Trophoblast cell (in vitro differentiated cells and primary cell): Measurements from ENCODE around the gene IRF7.

Experiments used
- DNase-seq, 2 donors: peaks; one replicate each; pipeline ENCODE4 v3.0.0-alpha.2; 2016
- H2AFZ ChIP-seq: 2 replicates; pipeline ENCODE4 v1.6.1; 2013; ENCODE audit warnings: low read length, moderate library complexity, mild to moderate bottlenecking; ENCODE audit not compliant: insufficient read depth, poor library complexity
- H2AK5ac ChIP-seq: 2 replicates; pipeline ENCODE4 v1.6.1; 2013; ENCODE audit warnings: mild to moderate bottlenecking, low read length
- H2BK120ac ChIP-seq: 2 replicates; pipeline ENCODE4 v1.6.1; 2013; ENCODE audit warnings: low read length, mild to moderate bottlenecking, moderate library complexity; ENCODE audit not compliant: insufficient read depth, poor library complexity
- H2BK12ac ChIP-seq: 2 replicates; pipeline ENCODE4 v1.6.1; 2013; ENCODE audit warnings: mild to moderate bottlenecking, low read length, moderate library complexity
- H2BK5ac ChIP-seq: 2 replicates; pipeline ENCODE4 v1.6.1; 2013; ENCODE audit warnings: low read length, low read depth, moderate library complexity, mild to moderate bottlenecking; ENCODE audit not compliant: poor library complexity
- H3K14ac ChIP-seq: 2 replicates; pipeline ENCODE4 v1.6.1; 2013; ENCODE audit warnings: mild to moderate bottlenecking, low read length
- H3K18ac ChIP-seq: 2 replicates; pipeline ENCODE4 v1.6.1; 2013; ENCODE audit warnings: mild to moderate bottlenecking, low read length
- H3K23ac ChIP-seq: 2 replicates; pipeline ENCODE4 v1.6.1; 2013; ENCODE audit warnings: low read length
- H3K27ac ChIP-seq: 2 replicates; pipeline ENCODE4 v1.5.1; 2013; ENCODE audit warnings: low read depth, mild to moderate bottlenecking, inconsistent platforms, low read length, moderate library complexity
- H3K27me3 ChIP-seq: 2 replicates; pipeline ENCODE4 v1.6.1; 2013; ENCODE audit warnings: inconsistent platforms, mild to moderate bottlenecking, low read length, moderate library complexity; ENCODE audit not compliant: insufficient read depth
- H3K36me3 ChIP-seq, 2 experiments: 1 replicate in 1 of 2; 2 replicates in 1 of 2; pipeline ENCODE4 v1.6.1; 2013; ENCODE audit warnings: low read length in 2 of 2, mild to moderate bottlenecking in 2 of 2, moderate library complexity in 1 of 2; ENCODE audit not compliant: insufficient read depth in 2 of 2, control insufficient read depth in 1 of 2
- H3K4ac ChIP-seq: 2 replicates; pipeline ENCODE4 v1.6.1; 2013; ENCODE audit warnings: low read depth, mild to moderate bottlenecking, low read length, moderate library complexity
- H3K4me1 ChIP-seq, 2 experiments: 1 replicate in 1 of 2; 2 replicates in 1 of 2; pipeline ENCODE4 v1.6.1; 2013; ENCODE audit warnings: low read length in 2 of 2, mild to moderate bottlenecking in 2 of 2, moderate library complexity in 1 of 2; ENCODE audit not compliant: insufficient read depth in 2 of 2, control insufficient read depth in 1 of 2
- H3K4me2 ChIP-seq: 2 replicates; pipeline ENCODE4 v1.6.1; 2013; ENCODE audit warnings: inconsistent platforms, mild to moderate bottlenecking, low read length, moderate library complexity
- H3K4me3 ChIP-seq: 2 replicates; pipeline ENCODE4 v1.5.1; 2013; ENCODE audit warnings: mild to moderate bottlenecking, low read depth, low read length, inconsistent platforms
- H3K79me1 ChIP-seq: one replicate; pipeline ENCODE4 v1.6.1; 2013; ENCODE audit warnings: low read length
- H3K79me2 ChIP-seq: 2 replicates; pipeline ENCODE4 v1.6.1; 2013; ENCODE audit warnings: low read length, mild to moderate bottlenecking; ENCODE audit not compliant: control insufficient read depth, insufficient read depth, poor library complexity
- H3K9ac ChIP-seq: 2 replicates; pipeline ENCODE4 v1.6.1; 2013; ENCODE audit warnings: mild to moderate bottlenecking, low read length
- H3K9me3 ChIP-seq: 2 replicates; pipeline ENCODE4 v1.6.1; 2013; ENCODE audit warnings: low read depth, mild to moderate bottlenecking, control low read depth, inconsistent platforms, low read length; ENCODE audit not compliant: insufficient read depth
- H4K12ac ChIP-seq: 2 replicates; pipeline ENCODE4 v1.6.1; 2013; ENCODE audit warnings: low read depth, mild to moderate bottlenecking, low read length, moderate library complexity
- H4K8ac ChIP-seq: 2 replicates; pipeline ENCODE4 v1.6.1; 2013; ENCODE audit warnings: low read depth, mild to moderate bottlenecking, low read length, moderate library complexity
- H4K91ac ChIP-seq: one replicate; pipeline ENCODE4 v1.6.1; 2013; ENCODE audit warnings: low read depth, mild to moderate bottlenecking, low read length, moderate library complexity
- WGBS: extraction: QIAGEN DNeasy Blood & Tissue Kit; methylation state at CpG from one replicate; pipeline ENCODE4 v1.1.7; 2013; ENCODE audit warnings: missing lambda C conversion rate; ENCODE audit not compliant: insufficient read length, insufficient coverage; ENCODE audit errors: extremely low coverage; 5-methylcytosine and 5-hydroxymethylcytosine counted together

IRF7 gene

GRCh38 chr11:618856-619627 lies 3.3 kb upstream of the IRF7 start:
- Histone ChIP-seq H3K9ac (no peak overlapping the region), H2BK5ac (no peak overlapping the region), H4K12ac (no peak overlapping the region), H2BK12ac (no peak overlapping the region), H3K36me3 (peaks cover 22 to 23% of the 10 kb centered on the region in 2 experiments), H3K79me2 (no peaks in the 10 kb centered on the region), H2BK120ac (no peak overlapping the region), H3K4me3 (no peak overlapping the region), H3K4me1 (peaks cover 5 to 14% of the 10 kb centered on the region in 2 experiments), H3K79me1 (peaks cover 2% of the 10 kb centered on the region), H4K91ac (no peak overlapping the region), H3K9me3 (peaks cover 3% of the 10 kb centered on the region), H3K4ac (no peak overlapping the region), H3K23ac (no peak overlapping the region), H2AFZ (no peak overlapping the region), H3K27me3 (no peaks in the 10 kb centered on the region), H4K8ac (no peak overlapping the region), H3K14ac (no peak overlapping the region), H3K27ac (no peak overlapping the region), H2AK5ac (no peak overlapping the region), H3K18ac (no peak overlapping the region), H3K4me2 (no peak overlapping the region)
- no CpG with 5 or more reads among the region's 24 CpGs for WGBS
- no peak for DNase-seq

- H3K18ac ChIP-seq, result no peak overlapping the region
- no peak overlapping the region for H3K4ac ChIP-seq
- H3K4me2 ChIP-seq, result no peak overlapping the region
- no peak overlapping the region for H2BK5ac ChIP-seq
- no peak for DNase-seq
- no peak overlapping the region for H2BK120ac ChIP-seq
- no peak overlapping the region for H3K27ac ChIP-seq
- H4K12ac ChIP-seq, result no peak overlapping the region
- no peak overlapping the region for H3K23ac ChIP-seq
- WGBS, result no CpG with 5 or more reads among the region's 25 CpGs
- H3K79me1 ChIP-seq, result peaks cover 2% of the 10 kb centered on the region
- no peak overlapping the region for H2AK5ac ChIP-seq
- H3K79me2 ChIP-seq, result no peaks in the 10 kb centered on the region
- peaks cover 26 to 27% of the 10 kb centered on the region in 2 experiments for H3K36me3 ChIP-seq
- no peak overlapping the region for H3K14ac ChIP-seq
- no peaks in the 10 kb centered on the region for H3K27me3 ChIP-seq
- H2AFZ ChIP-seq, result no peak overlapping the region
- no peak overlapping the region for H3K4me3 ChIP-seq
- no peak overlapping the region for H4K91ac ChIP-seq
- H3K9me3 ChIP-seq, result peaks cover 3% of the 10 kb centered on the region
- no peak overlapping the region for H3K9ac ChIP-seq
- peaks cover 9 to 17% of the 10 kb centered on the region in 2 experiments for H3K4me1 ChIP-seq
- no peak overlapping the region for H4K8ac ChIP-seq
- no peak overlapping the region for H2BK12ac ChIP-seq
Measured at GRCh38 chr11:617912-618682, 2.3 kb upstream of the IRF7 start.

GRCh38 chr11:617199-617911 lies 1.6 kb upstream of the IRF7 start:
- H4K8ac ChIP-seq, result no peak overlapping the region
- H3K27ac ChIP-seq, result no peak overlapping the region
- H3K4me2 ChIP-seq, result no peak overlapping the region
- no peak overlapping the region for H3K4ac ChIP-seq
- peaks cover 33 to 34% of the 10 kb centered on the region in 2 experiments for H3K36me3 ChIP-seq
- H3K14ac ChIP-seq, result no peak overlapping the region
- H3K79me2 ChIP-seq, result no peaks in the 10 kb centered on the region
- no peak overlapping the region for H2BK5ac ChIP-seq
- H4K12ac ChIP-seq, result no peak overlapping the region
- H3K9ac ChIP-seq, result no peak overlapping the region
- DNase-seq, result no peak
- H2BK120ac ChIP-seq, result no peak overlapping the region
- H4K91ac ChIP-seq, result no peak overlapping the region
- H3K79me1 ChIP-seq, result peaks cover 2% of the 10 kb centered on the region
- no peak overlapping the region for H3K18ac ChIP-seq
- H2BK12ac ChIP-seq, result no peak overlapping the region
- H2AFZ ChIP-seq, result no peak overlapping the region
- no peak overlapping the region for H2AK5ac ChIP-seq
- no peak overlapping the region for H3K23ac ChIP-seq
- peaks cover 9 to 17% of the 10 kb centered on the region in 2 experiments for H3K4me1 ChIP-seq
- H3K4me3 ChIP-seq, result no peak overlapping the region
- no peaks in the 10 kb centered on the region for H3K27me3 ChIP-seq
- WGBS, result no CpG with 5 or more reads among the region's 57 CpGs
- peaks cover 3% of the 10 kb centered on the region for H3K9me3 ChIP-seq

- H3K27me3 ChIP-seq, result no peaks in the 10 kb centered on the region
Measured at GRCh38 chr11:616320-617198, 809 bp upstream of the IRF7 start.

More at GRCh38 chr11:616320-617198, 809 bp upstream of the IRF7 start:
- Histone ChIP-seq H4K91ac (peak overlapping the region; percentile 25), H2AK5ac (no peak overlapping the region), H2BK12ac (no peak overlapping the region), H3K36me3 (peaks cover 41 to 42% of the 10 kb centered on the region in 2 experiments), H3K27ac (no peak overlapping the region), H3K79me2 (no peaks in the 10 kb centered on the region), H3K4me2 (peak overlapping the region; percentile 84), H3K79me1 (peaks cover 2% of the 10 kb centered on the region), H3K4me3 (no peak overlapping the region), H4K8ac (peak overlapping the region; percentile 55), H4K12ac (no peak overlapping the region), H3K4me1 (peaks cover 9 to 17% of the 10 kb centered on the region in 2 experiments), H3K14ac (no peak overlapping the region), H3K23ac (no peak overlapping the region), H2BK120ac (no peak overlapping the region), H2AFZ (no peak overlapping the region), H3K18ac (no peak overlapping the region), H3K4ac (no peak overlapping the region), H3K9me3 (peaks cover 1% of the 10 kb centered on the region), H3K9ac (no peak overlapping the region), H2BK5ac (no peak overlapping the region)
- DNase-seq, result no peak
- no CpG with 5 or more reads among the region's 39 CpGs for WGBS
